HG03108 (cell line): Measurements from ENCODE around the gene ANO6.
"Not testable (repeated sequence)": the region's sequence is repeated elsewhere in the genome, so short reads cannot be mapped to it uniquely, and the experiment has no call there.

Experiments used
- ATAC-seq: cut with Tn5 transposase; IDR thresholded peaks from one replicate; pipeline ENCODE4 v1.9.1; 2021; ENCODE audit warnings: moderate library complexity; ENCODE audit not compliant: unreplicated experiment

ANO6 gene

DNA sequence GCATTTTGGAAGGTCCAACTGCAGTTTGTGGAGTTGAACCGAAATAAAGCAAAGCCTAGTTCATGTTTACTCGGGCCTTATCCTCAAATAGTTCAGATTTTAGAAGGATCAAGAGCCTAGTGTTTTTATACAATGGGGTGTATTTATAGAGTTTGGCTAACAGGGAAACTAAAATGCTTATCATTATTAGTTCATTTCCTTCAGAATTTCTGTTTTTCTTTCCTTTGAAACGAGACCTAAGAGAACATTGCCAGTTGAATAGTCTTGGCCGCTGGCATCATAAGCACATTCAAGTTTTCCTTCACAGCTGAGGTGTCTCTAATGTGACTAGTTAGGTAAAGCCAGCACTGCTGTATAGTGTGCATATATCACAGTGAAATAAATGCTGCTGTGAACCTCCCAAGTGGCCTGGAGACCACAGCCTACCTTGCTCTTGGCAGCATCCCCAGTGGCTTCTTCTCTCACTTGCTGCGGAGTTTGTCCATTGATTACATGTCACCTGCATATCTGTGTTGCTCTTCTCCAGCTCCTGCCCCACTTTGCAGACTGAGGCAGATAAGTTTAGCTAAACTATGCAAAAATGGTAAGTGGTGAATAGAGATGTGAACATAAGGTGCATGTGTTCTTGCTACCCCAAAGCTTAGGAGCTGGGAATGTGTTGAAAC, 88.8 kb downstream of the ANO6 start:
- no peak for ATAC-seq

DNA sequence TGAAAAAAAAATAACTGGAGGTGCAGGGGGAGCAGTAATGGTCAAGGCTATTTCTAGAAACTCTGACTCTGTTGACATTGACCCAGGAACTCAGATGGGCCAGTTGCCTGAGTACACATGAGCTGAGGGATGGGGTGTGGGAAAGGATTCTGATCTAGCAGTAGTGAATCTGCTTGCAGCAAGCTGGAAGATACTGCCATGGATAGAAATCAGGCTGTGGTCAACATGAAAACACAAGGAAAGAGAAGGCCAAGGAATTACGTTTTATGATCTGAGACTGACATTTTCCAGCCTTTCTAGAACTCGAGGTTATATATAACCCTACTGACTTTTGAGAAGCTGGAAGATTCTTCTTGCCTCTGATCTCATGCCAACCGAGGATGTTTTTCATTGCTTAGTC, 90.0 kb downstream of the ANO6 start:
- no peak for ATAC-seq

DNA sequence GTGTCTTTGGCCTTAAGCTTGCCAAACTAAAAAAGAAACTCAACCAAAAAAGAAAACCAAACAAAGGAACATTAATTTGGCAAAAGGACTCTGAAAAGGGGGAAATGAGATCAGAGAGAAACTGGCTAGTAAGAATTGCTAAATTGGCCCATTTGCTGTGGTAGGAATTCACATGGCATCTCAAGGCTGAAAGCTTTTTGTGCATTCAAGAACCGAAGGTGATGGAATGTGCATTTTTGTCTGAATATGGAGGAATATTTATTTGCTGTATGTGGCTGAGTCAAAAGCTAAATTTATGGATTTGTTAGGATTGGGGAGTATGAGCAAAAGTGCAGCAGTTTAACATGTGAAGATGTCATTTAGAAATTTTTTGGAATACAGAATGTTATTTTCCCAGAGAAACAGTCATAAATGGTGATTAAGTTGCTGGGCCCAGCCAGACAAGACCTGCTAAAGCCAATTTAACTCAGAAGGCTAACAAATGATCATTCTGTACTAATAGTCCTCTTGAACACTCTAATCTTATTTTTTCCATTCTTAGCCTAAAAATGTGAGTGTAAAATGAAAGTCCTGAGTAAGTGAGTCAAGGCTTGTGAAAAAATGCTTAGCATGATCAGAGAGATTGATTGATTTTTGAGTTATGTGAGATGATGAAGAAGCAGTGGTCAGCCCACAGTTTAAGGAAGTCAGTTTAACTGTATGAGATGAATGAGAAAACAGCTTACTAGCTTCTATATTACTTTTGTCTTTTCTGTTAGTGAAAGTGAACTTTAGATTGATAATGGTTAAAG, 94.1 kb downstream of the ANO6 start:
- no peak for ATAC-seq

DNA sequence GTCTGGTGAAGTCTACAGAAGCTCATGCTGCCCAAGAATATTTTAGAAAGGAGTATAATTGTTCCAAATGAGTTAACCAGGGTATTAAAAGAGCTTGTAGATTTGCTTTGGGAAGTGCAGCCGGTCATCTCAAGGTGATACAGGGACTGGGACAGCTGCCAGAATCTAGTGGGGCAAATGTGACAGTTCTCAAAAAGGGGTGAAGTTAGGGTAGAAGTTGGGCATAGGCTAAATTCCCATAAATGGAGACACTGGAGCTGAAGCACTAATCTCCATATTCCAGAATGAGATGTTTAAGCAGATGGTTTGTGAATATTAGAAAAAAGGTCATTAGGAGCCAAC, 94.7 kb downstream of the ANO6 start:
- no peak for ATAC-seq

DNA sequence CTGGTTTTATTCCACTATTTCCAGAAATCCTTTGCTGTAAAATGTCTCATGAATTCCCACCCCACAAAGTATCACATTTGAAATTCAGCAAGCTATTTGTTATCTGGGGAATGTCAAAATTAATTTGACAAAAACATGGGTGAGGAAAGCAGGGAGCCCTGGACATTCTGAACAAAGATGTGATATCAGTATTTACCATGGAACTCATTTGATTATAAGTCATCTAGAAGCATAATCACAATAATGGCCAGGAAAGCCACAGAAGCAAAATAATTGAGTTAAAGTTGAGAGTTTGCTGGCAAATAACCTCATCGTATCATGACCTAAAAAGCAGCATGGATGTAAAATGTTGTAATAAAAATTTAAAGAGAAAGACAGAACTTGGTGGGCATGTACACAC, 96.1 kb downstream of the ANO6 start:
- no peak for ATAC-seq

DNA sequence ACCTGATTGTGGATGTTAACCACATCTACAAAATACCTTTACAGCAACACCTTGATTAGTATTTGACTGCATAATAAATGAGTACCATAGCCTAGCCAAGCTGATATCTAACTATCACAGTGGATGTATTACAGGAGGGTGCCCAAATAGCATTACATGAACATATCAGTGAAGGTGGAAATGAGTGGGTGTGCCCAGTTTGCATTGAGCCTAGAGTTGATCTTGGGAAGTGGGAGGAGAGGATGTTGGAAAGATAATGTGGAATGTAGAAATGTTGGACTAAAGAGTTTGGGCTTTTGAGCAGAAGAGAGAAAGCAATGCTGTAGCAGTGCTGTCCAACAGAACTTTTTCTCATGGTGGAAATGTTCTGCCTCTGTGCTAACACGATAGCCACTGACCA, 98.9 kb downstream of the ANO6 start:
- ATAC-seq, result no peak

DNA sequence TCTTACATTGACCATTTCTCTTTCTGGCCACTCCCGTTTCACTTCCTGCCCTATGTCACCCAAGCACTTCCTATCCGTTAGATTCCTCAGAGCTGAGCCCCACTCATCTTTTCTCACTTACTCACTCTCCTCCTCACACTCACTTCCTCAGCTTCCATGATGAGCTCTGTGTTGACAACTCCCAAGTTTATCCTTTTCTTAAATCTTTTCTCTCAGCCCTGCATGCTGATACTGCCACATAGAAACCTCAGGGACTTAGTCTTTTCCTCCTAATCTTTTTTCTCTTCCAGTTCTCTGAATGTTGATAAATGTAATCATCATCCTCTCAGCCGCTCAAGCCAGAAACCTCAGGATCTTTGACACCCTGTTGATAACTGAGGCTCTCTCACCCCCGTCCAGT, 99.6 kb downstream of the ANO6 start:
- ATAC-seq, result no peak

DNA sequence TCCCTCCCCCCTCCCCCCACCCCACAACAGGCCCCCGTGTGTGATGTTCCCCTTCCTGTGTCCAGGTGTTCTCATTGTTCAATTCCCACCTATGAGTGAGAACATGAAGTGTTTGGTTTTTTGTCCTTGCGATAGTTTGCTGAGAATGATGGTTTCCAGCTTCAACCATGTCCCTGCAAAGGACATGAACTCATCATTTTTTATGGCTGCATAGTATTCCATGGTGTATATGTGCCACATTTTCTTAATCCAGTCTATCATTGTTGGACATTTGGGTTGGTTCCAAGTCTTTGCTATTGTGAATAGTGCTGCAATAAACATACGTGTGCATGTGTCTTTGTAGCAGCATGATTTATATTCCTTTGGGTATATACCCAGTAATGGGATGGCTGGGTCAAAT, 101.4 kb downstream of the ANO6 start:
- not testable (repeated sequence) for ATAC-seq

DNA sequence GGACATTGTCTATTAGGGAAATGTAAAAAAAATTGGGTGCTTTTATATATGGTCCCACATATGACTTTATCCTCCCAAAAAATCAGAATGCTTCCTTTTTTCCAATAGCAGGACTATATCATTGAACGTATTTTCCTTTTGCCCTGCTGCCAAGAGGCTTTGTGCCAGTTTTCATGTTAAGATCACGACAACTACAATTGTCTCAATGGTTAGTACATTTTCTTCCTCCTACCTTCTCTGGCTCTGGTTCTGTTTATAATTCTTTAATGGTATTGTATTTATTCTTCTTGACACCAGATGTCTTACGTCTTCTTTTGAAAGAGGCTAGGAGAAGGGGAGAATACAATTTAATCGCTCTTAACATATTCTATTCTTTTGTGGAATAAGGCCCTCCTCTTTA, 106.9 kb downstream of the ANO6 start:
- ATAC-seq, result no peak

DNA sequence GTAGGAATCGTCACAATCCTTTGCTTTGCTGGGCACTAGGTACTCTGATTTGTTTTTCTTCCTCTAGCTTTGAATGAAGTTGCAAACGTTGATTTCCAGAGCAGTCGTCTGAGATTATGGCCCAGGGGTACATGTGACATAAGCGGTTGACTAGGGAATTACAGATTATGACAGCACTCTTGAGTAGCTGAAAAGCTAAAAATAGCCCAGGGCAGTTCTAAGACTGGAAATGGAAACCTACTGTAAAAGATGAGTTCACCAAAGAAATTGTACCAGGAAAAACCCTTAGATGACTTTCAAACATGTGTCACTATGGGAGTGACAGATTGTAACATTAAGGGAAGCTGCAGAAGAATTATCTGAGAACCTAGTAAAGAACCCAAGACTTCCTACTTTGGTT, 108.5 kb downstream of the ANO6 start:
- ATAC-seq, result no peak

DNA sequence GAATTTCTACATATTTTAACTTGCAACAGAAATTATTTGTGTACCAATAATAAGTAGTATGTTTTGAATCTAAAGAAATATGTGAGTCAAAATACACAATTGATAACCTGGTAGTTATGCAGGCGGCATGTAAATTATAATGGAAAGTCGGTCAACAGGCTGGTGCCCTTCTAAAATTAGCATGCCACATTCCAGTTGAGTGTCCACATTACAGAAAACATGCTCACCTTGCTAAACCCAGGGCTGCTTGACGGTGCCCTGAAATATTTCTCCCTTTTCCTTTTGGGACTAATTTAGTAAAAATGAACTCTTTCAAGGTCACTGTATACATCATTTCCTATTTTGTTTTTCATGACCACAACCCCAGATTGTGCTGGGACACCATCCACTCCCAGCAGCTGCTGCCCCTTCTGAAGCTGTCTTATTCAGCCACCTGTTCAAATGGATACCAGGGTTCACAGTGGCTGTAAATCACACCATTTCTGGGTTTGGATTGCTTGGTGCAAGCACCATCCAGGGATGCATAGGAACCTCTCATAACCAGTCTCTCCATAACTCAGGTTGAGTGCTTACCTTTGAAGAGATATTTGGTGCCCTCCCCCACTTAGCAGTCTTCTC, 110.6 kb downstream of the ANO6 start:
- ATAC-seq, result no peak

DNA sequence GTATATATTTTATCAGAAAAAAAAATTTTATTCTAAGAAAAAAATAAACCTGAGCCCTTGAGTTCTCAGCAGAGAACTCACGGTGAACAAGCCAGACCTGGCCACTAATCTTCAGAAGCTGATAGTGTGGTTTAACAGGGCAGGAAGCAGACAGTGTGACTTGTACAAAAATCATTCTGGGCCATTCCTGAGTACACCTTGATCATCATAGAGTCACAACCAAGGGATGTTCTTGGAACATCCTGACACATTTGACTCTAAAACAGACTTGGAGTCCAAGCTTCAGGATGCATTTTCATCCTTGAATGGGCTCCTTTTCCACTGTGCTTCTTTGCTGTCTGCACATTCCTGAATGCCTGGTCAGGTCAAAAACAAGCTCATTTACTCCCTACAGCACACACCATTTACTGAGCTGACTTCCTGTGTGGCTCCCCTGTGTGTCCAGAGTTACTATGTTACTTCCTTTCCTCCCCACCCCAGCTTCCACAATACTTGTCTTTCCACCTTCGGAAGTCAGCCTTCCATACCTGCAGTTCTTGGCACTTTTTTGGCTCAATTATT, 112.0 kb downstream of the ANO6 start:
- no peak for ATAC-seq

DNA sequence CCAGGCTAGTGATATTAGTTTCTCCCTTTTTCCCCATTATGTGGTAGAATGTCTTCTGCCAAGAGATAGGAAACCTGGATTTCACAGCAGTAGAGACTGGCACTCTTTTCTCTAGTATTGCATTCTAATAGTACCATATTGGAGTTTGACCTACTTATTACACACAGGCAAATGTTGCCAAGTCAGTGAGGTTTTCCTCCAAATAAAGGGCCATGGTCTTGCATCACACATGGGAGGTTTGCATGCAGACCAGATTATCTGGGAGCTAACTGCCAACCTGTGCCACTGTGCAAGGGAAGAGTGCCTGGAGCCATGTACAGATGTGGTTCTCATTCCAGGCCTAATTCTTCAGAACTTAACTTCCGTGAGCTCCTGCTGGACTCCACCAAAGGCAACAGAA, 113.3 kb downstream of the ANO6 start:
- no peak for ATAC-seq

DNA sequence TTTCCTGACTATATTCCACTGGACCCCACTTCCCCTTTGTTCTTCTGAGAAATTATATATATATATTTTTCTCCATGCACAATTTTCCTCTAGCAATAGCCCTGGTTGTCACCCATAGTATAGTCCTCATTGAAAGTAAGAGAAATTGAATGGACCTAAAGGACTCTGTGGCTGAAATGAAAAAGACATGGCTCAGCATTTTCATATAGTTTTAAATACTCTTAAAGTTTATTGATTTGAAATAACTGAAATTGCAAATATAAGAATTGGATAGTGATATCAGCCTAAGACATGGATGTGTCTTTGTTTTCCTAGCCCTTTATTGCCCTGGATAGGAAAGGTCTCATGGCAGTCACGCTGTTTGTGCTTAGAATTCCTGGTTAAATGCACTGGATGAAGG, 113.8 kb downstream of the ANO6 start:
- no peak for ATAC-seq

DNA sequence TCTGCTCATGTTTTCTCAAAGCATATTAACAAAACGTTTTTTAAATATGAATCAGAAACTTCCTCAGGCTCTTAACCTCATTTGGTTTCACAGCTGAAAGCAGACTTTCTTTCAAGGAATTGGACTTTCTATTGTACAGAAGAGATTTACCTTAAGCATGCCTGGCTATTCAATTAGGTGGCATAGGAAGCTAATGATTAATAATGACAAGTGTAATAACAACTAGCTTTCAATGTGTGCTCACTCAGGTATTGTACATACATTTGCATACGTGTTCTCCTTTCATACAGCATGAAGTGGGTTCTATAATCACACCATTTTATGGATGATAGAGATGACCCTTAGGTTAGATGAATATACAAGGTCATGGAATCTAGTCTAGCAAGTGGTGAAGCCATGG, 115.7 kb downstream of the ANO6 start:
- no peak for ATAC-seq

DNA sequence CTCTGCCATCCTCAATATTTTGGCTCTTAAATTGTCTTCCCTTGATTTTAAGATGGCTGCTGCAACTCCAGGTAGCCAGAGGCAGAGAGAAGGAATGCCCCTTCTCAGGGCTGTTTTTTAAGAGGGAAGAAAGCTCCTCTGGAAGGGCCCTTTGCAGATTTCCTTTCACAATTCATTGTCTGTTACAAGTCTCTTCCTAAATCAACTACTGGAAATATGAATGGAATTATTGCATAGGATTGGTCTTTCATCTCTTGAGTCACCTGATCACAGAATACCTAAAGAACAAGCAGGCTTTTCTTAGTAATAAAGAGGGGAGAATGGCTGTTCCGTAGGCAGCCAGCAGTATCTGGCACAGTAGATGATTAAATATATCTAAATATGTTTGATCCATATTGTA, 118.5 kb downstream of the ANO6 start:
- no peak for ATAC-seq

DNA sequence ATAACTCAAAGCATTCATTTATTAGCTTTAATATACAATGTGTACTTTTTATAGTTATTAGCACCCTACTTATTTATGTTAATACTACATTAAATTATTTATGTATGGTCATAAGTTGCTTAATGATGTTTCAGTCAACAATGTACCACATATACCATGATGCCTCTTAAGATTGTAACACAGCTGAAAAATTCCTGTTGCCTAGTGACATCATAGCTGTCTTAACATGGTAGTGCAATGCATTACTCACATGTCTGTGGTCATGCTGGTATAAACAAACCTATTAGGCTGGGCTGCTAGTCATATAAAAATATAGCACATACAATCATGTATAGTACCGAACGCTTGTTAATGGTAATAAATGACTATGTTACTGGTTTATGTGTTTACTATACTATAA, 120.4 kb downstream of the ANO6 start:
- no peak for ATAC-seq

DNA sequence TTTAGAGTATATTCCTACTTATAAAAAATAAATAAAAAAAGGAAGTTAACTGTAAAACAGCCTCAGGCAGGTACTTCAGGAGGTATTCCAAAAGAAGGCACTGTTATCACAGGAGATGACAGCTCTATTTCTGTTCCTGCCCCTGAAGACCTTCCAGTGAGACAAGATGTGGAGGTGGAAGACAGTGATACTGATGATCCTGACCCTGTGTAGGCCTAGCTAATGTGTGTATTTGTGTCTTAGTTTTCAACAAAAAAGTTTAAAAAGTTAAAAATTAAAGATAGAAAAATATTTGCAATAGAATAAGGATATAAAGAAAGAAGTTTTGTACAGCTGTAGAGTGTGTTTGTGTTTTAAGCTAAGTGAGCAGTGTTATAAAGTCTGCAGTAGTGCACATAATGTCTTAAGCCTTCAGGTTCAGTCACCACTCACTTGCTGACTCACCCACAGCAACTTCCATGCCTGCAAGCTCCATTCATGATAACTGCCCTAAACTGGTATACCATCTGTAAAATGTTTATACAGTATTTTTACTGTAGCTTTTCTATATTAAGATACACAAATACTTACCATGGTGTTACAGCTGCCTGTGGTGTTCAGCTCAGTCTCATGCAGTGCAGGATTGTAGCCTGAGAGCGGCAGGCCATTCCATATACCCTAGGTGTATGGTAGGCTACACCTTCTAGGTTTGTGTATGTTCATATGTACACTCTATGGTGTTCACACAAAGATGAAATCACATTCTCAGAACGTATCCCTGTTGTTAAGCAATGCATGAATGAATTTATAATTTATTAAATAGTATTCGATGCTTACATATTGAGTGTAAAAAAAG, 121.1 kb downstream of the ANO6 start:
- ATAC-seq, result no peak

DNA sequence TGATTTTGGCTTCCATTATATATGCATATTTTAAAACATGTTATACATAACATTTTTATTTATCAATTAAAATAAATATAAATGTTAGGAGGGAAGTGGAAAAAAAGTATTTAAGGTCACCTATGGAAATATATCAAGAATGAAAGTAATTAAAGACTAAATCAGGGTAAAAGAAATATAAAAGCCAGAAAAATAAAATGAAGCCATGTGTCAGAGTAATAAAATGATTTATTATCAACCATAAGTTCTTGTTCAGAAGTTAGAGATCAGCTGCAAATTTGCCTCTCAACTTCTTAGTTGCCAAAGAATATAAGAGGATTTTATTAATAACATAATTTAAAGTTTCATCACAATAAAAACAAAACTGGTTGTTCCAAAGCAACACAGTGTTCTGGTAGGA, 121.9 kb downstream of the ANO6 start:
- ATAC-seq, result no peak

DNA sequence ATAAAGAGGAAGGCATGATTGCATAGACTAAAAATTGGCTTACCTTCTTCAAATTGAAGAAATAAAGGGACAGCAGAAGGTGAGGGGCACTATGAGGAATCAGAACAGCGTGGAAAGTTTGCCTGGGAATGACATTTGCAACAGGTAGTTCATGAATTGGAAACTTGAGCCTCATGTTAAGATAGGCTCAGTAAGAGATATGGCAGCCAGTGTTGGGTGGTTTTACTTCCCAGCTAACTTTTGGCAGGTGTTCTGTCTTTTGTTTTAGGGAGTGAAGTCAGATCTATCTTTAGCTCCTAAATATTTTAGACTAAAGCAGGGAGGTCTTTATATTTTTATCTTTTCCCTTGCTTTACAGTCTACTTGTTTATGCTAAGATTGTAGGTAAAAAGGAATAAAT, 122.4 kb downstream of the ANO6 start:
- no peak for ATAC-seq

DNA sequence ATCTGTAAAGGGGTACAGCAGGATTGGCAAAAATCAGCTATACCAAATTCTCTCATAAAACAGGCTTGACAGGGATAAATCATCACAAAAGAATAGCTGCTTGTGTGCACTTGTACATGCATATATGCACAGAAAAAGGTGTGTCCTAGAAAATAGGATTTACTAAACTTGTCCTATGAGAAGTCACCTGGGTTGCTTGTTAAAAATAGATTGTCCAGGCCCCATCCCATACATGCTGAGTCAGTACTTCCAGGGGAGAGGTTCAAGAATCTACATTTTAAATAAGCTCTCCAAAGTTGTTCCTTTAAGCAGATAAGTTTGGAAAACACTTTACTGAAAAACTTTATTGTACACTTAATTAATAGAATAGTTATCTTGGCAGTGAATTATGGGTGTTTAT, 123.1 kb downstream of the ANO6 start:
- no peak for ATAC-seq
